Suppressor macrophage treated with lipopolysaccharide for 1 hour (primary cell): ENCODE results near the gene MAGEA3.
"Not testable (repeated sequence)": the region's sequence is repeated elsewhere in the genome, so short reads cannot be mapped to it uniquely, and the experiment has no call there.

Experiments
- DNase-seq, 3 donors: peaks; one replicate each; pipeline ENCODE4 v3.0.0-alpha.2; 2020 to 2022

MAGEA3 gene

GRCh38 chrX:152736528-152736927 is 37.9 kb downstream of the MAGEA3 start:
- not testable (repeated sequence) for DNase-seq

- no peak for DNase-seq
These were observed 40.0 kb downstream of the MAGEA3 start for GRCh38 chrX:152738560-152738959.
